ENCODE measurements around the gene MGAT5B. TPM values are rescaled to one million over a fixed set of nuclear protein-coding genes. Genes with fewer than 3 reads are reported as not detected.

Gene MGAT5B
- total and polyA plus RNA-seq, 10 of the 15 experiments (the other 5 are each of a cell fraction or from before 2014, with no cell fraction given), result 0.13 TPM; not detected in 9

- no peak for FAIRE-seq
- in situ Hi-C loops (cut with MboI) (no loop called here), intact Hi-C loops (cut with micrococcal nuclease; ENCODE audit: unreplicated experiment) (no loop called here)
- H3K27me3 ChIP-seq (replicated peaks in 1 of 2; ENCODE audit: control insufficient read depth in 2 of 2, insufficient read depth in 2 of 2, low read length in 1 of 2), result peaks cover 0 to 5% of the 10 kb centered on the region in 2 experiments; a peak in 3 of 4 replicates
- CTCF ChIA-PET, result interaction anchor here (1.0 to 3.7 kb wide), 5 partner anchors 8 to 195 kb away, joined by 3 to 16 read pairs (median 3); no protein-coding TSS in a partner anchor
- POLR2A ChIA-PET, result no interaction called here
- TF ChIP-seq ZNF274 (IDR thresholded peaks at IDR 0.05; ENCODE audit: insufficient read depth, insufficient read length), result no peak
- TF ChIP-seq ZBTB40 (IDR thresholded peaks at IDR 0.05; ENCODE audit: borderline replicate concordance), result no peak
- no peak for TF ChIP-seq IRF5 (IDR thresholded peaks at IDR 0.05; ENCODE audit: borderline replicate concordance)
- no peak for TF ChIP-seq ZBTB33 (IDR thresholded peaks at IDR 0.05)
- TF ChIP-seq NR2C1 (IDR thresholded peaks at IDR 0.05), result no peak
- TF ChIP-seq MLLT1 (IDR thresholded peaks at IDR 0.05), result no peak
- TF ChIP-seq NKRF (conservative IDR thresholded peaks at IDR 0.05), result no peak
- no peak for TF ChIP-seq RELA (IDR thresholded peaks at IDR 0.05; ENCODE audit: borderline replicate concordance, partially characterized antibody)
- TF ChIP-seq LARP7 (IDR thresholded peaks at IDR 0.05), result no peak
- no peak for TF ChIP-seq NFXL1 (IDR thresholded peaks at IDR 0.05; ENCODE audit: borderline replicate concordance)
- no peak for TF ChIP-seq IRF3 (IDR thresholded peaks at IDR 0.05)
- peaks cover 5% of the 10 kb centered on the region; the same call in 1 of the 3 replicates for H3K9me3 ChIP-seq (replicated peaks; ENCODE audit: control insufficient read depth, insufficient read depth, low read length)
- SMC1A ChIA-PET (ENCODE audit: uncharacterized antibody, unreplicated experiment), result no interaction called here
- no peak overlapping the region for H2AFZ ChIP-seq (ENCODE audit: control insufficient read depth, low read depth, low read length)
- WGBS (ENCODE audit: insufficient coverage, insufficient replicate concordance, low lambda C conversion rate, missing lambda C conversion rate), result 6% methylated on average over 4 of the region's 4 CpGs
- no peaks in the 10 kb centered on the region for H3K79me2 ChIP-seq (ENCODE audit: control insufficient read depth, insufficient read depth, low read length)
- no peak overlapping the region for H3K4me3 ChIP-seq
- RAD21 ChIA-PET (ENCODE audit: unreplicated experiment), result interaction anchor here (0.5 kb wide), 1 partner anchor 273 kb away, joined by 3 read pairs; no protein-coding TSS in a partner anchor
- no peak overlapping the region for H3K9ac ChIP-seq (ENCODE audit: control insufficient read depth, insufficient read depth, low read length)
- no peaks in the 10 kb centered on the region for H3K36me3 ChIP-seq (ENCODE audit: control insufficient read depth in 2 of 2, insufficient read depth in 2 of 2, low read length in 1 of 2)
- H3K4me1 ChIP-seq (ENCODE audit: control insufficient read depth, insufficient read depth, low read length), result no peaks in the 10 kb centered on the region; the same call in 1 of the 2 replicates
- no peaks in the 10 kb centered on the region for H4K20me1 ChIP-seq (ENCODE audit: control insufficient read depth, insufficient read depth)
- DNase-seq (ENCODE audit: low read depth, low spot score), result no peak
- H3K4me2 ChIP-seq (ENCODE audit: control insufficient read depth, insufficient read depth), result no peak overlapping the region
- no peak overlapping the region for H3K27ac ChIP-seq (ENCODE audit: control insufficient read depth, insufficient read depth)
- BruUV-seq (replicated peaks), result no TSS peak
- no peak for ATAC-seq
These were observed 3.5 kb downstream of the MGAT5B start for GRCh38 chr17:76871668-76872067.
